SK-N-MC (cell line): Measurements from ENCODE around the gene MRTFA.
"Not testable (repeated sequence)": the region's sequence is repeated elsewhere in the genome, so short reads cannot be mapped to it uniquely, and the experiment has no call there.

Experiments
- DNase-seq: peaks from one replicate; pipeline ENCODE4 v3.0.0-alpha.2; 2011; ENCODE audit warnings: low read depth, low spot score
- H3K27ac ChIP-seq: fragments of 200-600 bp; sonication (generic); 2 replicates; pipeline ENCODE4 v1.5.1; 2016; ENCODE audit warnings: mixed run types
- H3K36me3 ChIP-seq: fragments of 200-600 bp; sonication (generic); 2 replicates; pipeline ENCODE4 v1.6.1; 2017; ENCODE audit warnings: antibody characterized with exemption, low read length, mixed read lengths; ENCODE audit not compliant: insufficient read depth
- H3K4me3 ChIP-seq: fragments of 200-600 bp; sonication (generic); 2 replicates; pipeline ENCODE4 v1.5.1; 2016
- H3K9ac ChIP-seq: fragments of 200-600 bp; sonication (generic); 2 replicates; pipeline ENCODE4 v1.8.0; 2017; ENCODE audit warnings: mixed run types, mixed read lengths; ENCODE audit not compliant: insufficient read length
- H3K9me3 ChIP-seq: fragments of 200-600 bp; sonication (generic); 2 replicates; pipeline ENCODE4 v1.6.1; 2017; ENCODE audit warnings: low read depth, mild to moderate bottlenecking, antibody characterized with exemption, low read length, moderate library complexity, mixed read lengths
- EZH2 ChIP-seq: fragments of 200-600 bp; sonication (generic); IDR thresholded peaks from one replicate; pipeline ENCODE4 v1.6.1; 2017; ENCODE audit warnings: antibody characterized with exemption
- FOXP2 ChIP-seq: optimal IDR thresholded peaks from 2 replicates; pipeline ENCODE3; 2011; ENCODE audit warnings: mild to moderate bottlenecking, moderate library complexity; ENCODE audit not compliant: insufficient read depth; ENCODE audit errors: extremely low read length, control extremely low read depth
- POLR2AphosphoS5 ChIP-seq: IDR thresholded peaks from 2 replicates; pipeline ENCODE4 v1.6.1; 2012; ENCODE audit warnings: mild to moderate bottlenecking, low read depth, low read length, borderline replicate concordance

The MRTFA gene

DNA sequence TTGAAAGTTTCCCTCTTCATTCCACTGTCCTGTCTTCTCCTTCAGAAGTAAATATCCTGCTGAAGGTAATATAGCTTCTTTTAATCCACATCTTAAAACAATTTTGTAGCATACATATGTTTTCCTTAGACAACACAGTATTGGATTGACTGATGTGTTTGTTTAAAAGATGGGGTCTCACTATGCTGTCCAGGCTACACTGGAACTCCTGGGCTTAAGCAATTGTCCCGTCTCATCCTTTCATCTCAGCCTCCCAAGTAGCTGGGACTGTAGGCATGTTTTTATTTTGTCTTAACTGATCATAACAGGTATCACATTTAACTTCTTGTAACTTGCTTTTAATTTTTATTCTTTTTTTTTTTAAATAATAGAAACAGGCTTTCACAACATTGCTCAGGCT is 55.9 kb downstream of the MRTFA start:
- H3K36me3 ChIP-seq = peaks cover 8% of the 10 kb centered on the region; the same call in 1 of the 2 replicates
- no peak overlapping the region for H3K27ac ChIP-seq
- H3K4me3 ChIP-seq = no peak overlapping the region
- DNase-seq = no peak
- TF ChIP-seq POLR2AphosphoS5 (no peak), FOXP2 (no peak), EZH2 (no peak)
- no peaks in the 10 kb centered on the region for H3K9me3 ChIP-seq
- no peak overlapping the region for H3K9ac ChIP-seq

DNA sequence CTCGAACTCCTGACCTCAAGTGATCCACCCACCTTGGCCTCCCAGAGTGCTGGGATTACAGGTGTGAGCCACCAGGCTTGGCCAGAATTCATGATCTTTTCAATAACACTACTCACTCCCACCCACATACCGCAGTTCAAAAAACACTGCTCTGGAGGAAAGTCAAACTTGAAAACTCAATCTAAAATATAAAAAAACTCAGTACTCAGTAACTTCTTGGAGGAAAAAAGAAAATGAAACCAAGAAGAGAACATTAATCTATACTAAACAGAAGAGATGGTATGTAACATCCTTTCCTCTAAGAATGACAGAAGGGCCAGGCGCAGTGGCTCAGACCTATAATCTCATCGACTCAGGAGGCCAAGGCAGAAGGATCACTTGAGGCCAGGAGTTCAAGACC is 58.3 kb downstream of the MRTFA start:
- TF ChIP-seq FOXP2 (no peak), POLR2AphosphoS5 (no peak), EZH2 (no peak)
- H3K27ac ChIP-seq = no peak overlapping the region
- H3K9me3 ChIP-seq = no peaks in the 10 kb centered on the region
- H3K4me3 ChIP-seq = no peak overlapping the region
- no peak for DNase-seq
- no peak overlapping the region for H3K9ac ChIP-seq
- 0 out of 2 replicates have a peak, but pooled peaks cover 3% of the 10 kb centered on the region for H3K36me3 ChIP-seq

- TF ChIP-seq FOXP2 = no peak
- no peak for TF ChIP-seq POLR2AphosphoS5
- no peak for TF ChIP-seq EZH2
- Histone ChIP-seq H3K36me3 (no peaks in the 10 kb centered on the region), H3K9ac (no peak overlapping the region), H3K4me3 (no peak overlapping the region), H3K27ac (no peak overlapping the region), H3K9me3 (no peaks in the 10 kb centered on the region)
- DNase-seq = no peak
Measured at GRCh38 chr22:40572976-40573375, 63.5 kb downstream of the MRTFA start.

GRCh38 chr22:40571887-40572286 is 64.6 kb downstream of the MRTFA start:
- Histone ChIP-seq H3K9ac (no peak overlapping the region), H3K27ac (no peak overlapping the region), H3K9me3 (no peaks in the 10 kb centered on the region), H3K36me3 (no peaks in the 10 kb centered on the region), H3K4me3 (no peak overlapping the region)
- no peak for DNase-seq
- TF ChIP-seq FOXP2 (no peak), EZH2 (no peak), POLR2AphosphoS5 (no peak)

- no peak overlapping the region for H3K9ac ChIP-seq
- no peaks in the 10 kb centered on the region for H3K9me3 ChIP-seq
- no peaks in the 10 kb centered on the region for H3K36me3 ChIP-seq
- no peak for DNase-seq
- no peak for TF ChIP-seq POLR2AphosphoS5
- H3K4me3 ChIP-seq = no peak overlapping the region
- H3K27ac ChIP-seq = no peak overlapping the region
Measured at GRCh38 chr22:40567626-40568328, 68.7 kb downstream of the MRTFA start.

- TF ChIP-seq POLR2AphosphoS5 (no peak), EZH2 (no peak), FOXP2 (no peak)
- DNase-seq = no peak
- Histone ChIP-seq H3K4me3 (no peak overlapping the region), H3K9me3 (no peaks in the 10 kb centered on the region), H3K9ac (no peak overlapping the region), H3K27ac (no peak overlapping the region), H3K36me3 (no peaks in the 10 kb centered on the region)
Measured at GRCh38 chr22:40567106-40567505, 69.4 kb downstream of the MRTFA start.

- H3K27ac ChIP-seq = peak overlapping the region; percentile 62; the same call in 1 of the 2 replicates
- no peak overlapping the region for H3K9ac ChIP-seq
- no peak for DNase-seq
- no peaks in the 10 kb centered on the region for H3K9me3 ChIP-seq
- no peak for TF ChIP-seq POLR2AphosphoS5
- TF ChIP-seq EZH2 = no peak
- TF ChIP-seq FOXP2 = no peak
- H3K4me3 ChIP-seq = no peak overlapping the region
- no peaks in the 10 kb centered on the region for H3K36me3 ChIP-seq
Measured at GRCh38 chr22:40560994-40561515, 75.5 kb downstream of the MRTFA start.

DNA sequence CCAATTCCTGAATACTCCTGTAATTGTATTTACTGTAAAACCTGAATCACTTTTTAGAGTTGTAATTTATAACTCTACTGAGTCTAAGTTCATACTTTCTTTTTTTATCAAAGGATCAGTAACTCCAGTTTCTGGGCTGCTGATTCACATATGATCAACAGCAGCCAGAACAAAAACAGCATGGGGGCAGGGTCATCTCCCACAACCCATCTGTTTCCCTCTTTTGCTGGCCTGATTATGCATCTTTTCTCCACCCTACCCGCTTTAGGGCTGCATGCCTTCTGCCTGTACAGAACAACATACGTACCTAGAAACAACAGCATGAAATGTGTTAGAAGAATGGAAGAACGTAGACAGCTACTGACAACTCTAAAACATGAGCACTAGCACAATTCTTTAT is 76.0 kb downstream of the MRTFA start:
- Histone ChIP-seq H3K9ac (no peak overlapping the region), H3K4me3 (no peak overlapping the region), H3K9me3 (no peaks in the 10 kb centered on the region), H3K27ac (peak overlapping the region; percentile 62; the same call in 1 of the 2 replicates), H3K36me3 (no peaks in the 10 kb centered on the region)
- TF ChIP-seq EZH2 (no peak), POLR2AphosphoS5 (no peak), FOXP2 (no peak)
- DNase-seq = no peak

DNA sequence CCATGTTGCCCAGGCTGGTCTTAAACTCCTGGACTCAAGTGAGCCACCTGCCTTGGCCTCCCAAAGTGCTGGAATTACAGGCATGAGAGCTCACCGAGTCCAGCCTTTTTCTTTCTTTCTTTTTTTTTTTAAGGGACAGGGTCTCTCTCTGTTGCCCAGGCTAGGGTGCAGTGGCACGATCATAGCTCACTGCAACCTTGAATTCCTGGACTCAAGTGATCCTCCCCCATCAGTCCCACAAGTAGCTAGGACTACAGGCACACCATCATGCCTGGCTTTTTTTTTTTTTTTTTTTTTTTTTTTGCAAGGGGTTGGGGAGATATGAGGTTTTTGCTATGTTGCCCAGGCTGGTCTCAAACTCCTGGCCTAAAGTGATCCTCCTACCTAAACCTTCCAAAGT is 78.5 kb downstream of the MRTFA start:
- no peak for DNase-seq
- no peaks in the 10 kb centered on the region for H3K9me3 ChIP-seq
- TF ChIP-seq POLR2AphosphoS5 (no peak), EZH2 (no peak)
- no peak overlapping the region for H3K9ac ChIP-seq
- H3K4me3 ChIP-seq = no peak overlapping the region
- no peak overlapping the region for H3K27ac ChIP-seq
- no peaks in the 10 kb centered on the region for H3K36me3 ChIP-seq

GRCh38 chr22:40556641-40557040 is 79.9 kb downstream of the MRTFA start:
- no peak for DNase-seq
- Histone ChIP-seq H3K9me3 (no peaks in the 10 kb centered on the region), H3K4me3 (0 out of 2 replicates have a peak overlapping the region, but pooled peaks have one; percentile 2), H3K9ac (peak overlapping the region; percentile 21), H3K36me3 (peaks cover 6% of the 10 kb centered on the region; the same call in 1 of the 2 replicates), H3K27ac (peak overlapping the region; percentile 63; the same call in 1 of the 2 replicates)
- no peak for TF ChIP-seq FOXP2
- no peak for TF ChIP-seq EZH2
- no peak for TF ChIP-seq POLR2AphosphoS5

- not testable (repeated sequence) for H3K36me3 ChIP-seq, H3K9me3 ChIP-seq, H3K27ac ChIP-seq, H3K9ac ChIP-seq, H3K4me3 ChIP-seq, DNase-seq
Measured at GRCh38 chr22:40554023-40554422, 82.5 kb downstream of the MRTFA start.
